Neural cell (in vitro differentiated cells): ENCODE data around the gene MAML3. TPM values are rescaled to one million over a fixed set of nuclear protein-coding genes. Genes with fewer than 3 reads are reported as not detected.

Source experiments
- H2AFZ ChIP-seq: fragments of 200-600, 300-800 bp; sonication (generic), shearing (Covaris generic); 2 replicates; pipeline ENCODE4 v1.6.0; 2014; ENCODE audit warnings: low read depth, mild to moderate bottlenecking, antibody characterized with exemption, low read length, moderate library complexity
- H3F3A ChIP-seq: fragments of 200-600 bp; shearing (Covaris generic); 2 replicates; pipeline ENCODE4 v1.6.1; 2016; ENCODE audit warnings: mild to moderate bottlenecking, moderate library complexity, mixed read lengths, antibody characterized with exemption, low read length; ENCODE audit not compliant: insufficient read depth, poor library complexity, severe bottlenecking
- H3K27ac ChIP-seq: fragments of 200-600, 300-800 bp; sonication (generic), shearing (Covaris generic); 2 replicates; pipeline ENCODE4 v1.5.1; 2014; ENCODE audit warnings: mild to moderate bottlenecking, low read length, moderate library complexity
- H3K27me3 ChIP-seq: fragments of 300-800, 200-600 bp; sonication (generic), shearing (Covaris generic); 2 replicates; pipeline ENCODE4 v1.6.0; 2014; ENCODE audit warnings: mild to moderate bottlenecking, low read depth, low read length, moderate library complexity; ENCODE audit not compliant: insufficient read depth
- H3K36me3 ChIP-seq: fragments of 300-800, 200-600 bp; sonication (generic), shearing (Covaris generic); 2 replicates; pipeline ENCODE4 v1.5.1; 2014; ENCODE audit warnings: mild to moderate bottlenecking, antibody characterized with exemption, low read length, moderate library complexity; ENCODE audit not compliant: insufficient read depth
- H3K4me2 ChIP-seq: fragments of 300-800, 200-600 bp; sonication (generic), shearing (Covaris generic); 2 replicates; pipeline ENCODE4 v1.6.0; 2014; ENCODE audit warnings: mild to moderate bottlenecking, low read length
- H3K4me3 ChIP-seq: fragments of 300-800, 200-600 bp; sonication (generic), shearing (Covaris generic); 2 replicates; pipeline ENCODE4 v1.5.1; 2014; ENCODE audit warnings: mild to moderate bottlenecking, low read length, moderate library complexity
- H3K79me2 ChIP-seq: fragments of 200-600 bp; shearing (Covaris generic); replicated peaks from 2 replicates; pipeline ENCODE4 v1.6.0; 2014; ENCODE audit warnings: mild to moderate bottlenecking, low read length, moderate library complexity; ENCODE audit not compliant: insufficient read depth
- H3K9ac ChIP-seq: fragments of 300-800, 200-600 bp; sonication (generic), shearing (Covaris generic); 2 replicates; pipeline ENCODE4 v1.6.1; 2016; ENCODE audit warnings: mild to moderate bottlenecking, low read length, mixed read lengths
- H3K9me2 ChIP-seq: fragments of 200-600 bp; shearing (Covaris generic); 2 replicates; pipeline ENCODE4 v1.6.1; 2016; ENCODE audit warnings: mild to moderate bottlenecking, low read length, mixed read lengths; ENCODE audit not compliant: insufficient read depth
- H3K9me3 ChIP-seq: fragments of 200-600, 300-800 bp; sonication (generic), shearing (Covaris generic); 2 replicates; pipeline ENCODE4 v1.6.1; 2016; ENCODE audit warnings: mild to moderate bottlenecking, mixed run types, low read length, moderate library complexity, mixed read lengths
- H4K20me1 ChIP-seq: fragments of 200-600 bp; shearing (Covaris generic); 2 replicates; pipeline ENCODE4 v1.6.1; 2016; ENCODE audit warnings: mild to moderate bottlenecking, mixed run types; ENCODE audit not compliant: insufficient read depth
- CTCF ChIP-seq: fragments of 450-650 bp; IDR thresholded peaks from 2 replicates; pipeline ENCODE4 v1.5.1; 2014; ENCODE audit warnings: antibody characterized with exemption, mild to moderate bottlenecking, moderate library complexity; ENCODE audit not compliant: poor library complexity, severe bottlenecking
- EP300 ChIP-seq: fragments of 450-650 bp; conservative IDR thresholded peaks from 2 replicates; pipeline ENCODE4 v1.6.1; 2014; ENCODE audit warnings: antibody characterized with exemption, mild to moderate bottlenecking, moderate library complexity; ENCODE audit not compliant: poor library complexity, severe bottlenecking
- EZH2 ChIP-seq: fragments of 200-600, 300-800 bp; shearing (Covaris generic), sonication (generic); IDR thresholded peaks from 2 replicates; pipeline ENCODE4 v1.6.1; 2014; ENCODE audit warnings: antibody characterized with exemption, low read length, borderline replicate concordance, mild to moderate bottlenecking; ENCODE audit not compliant: insufficient read depth, poor library complexity, severe bottlenecking
- MXI1 ChIP-seq: fragments of 450-650 bp; conservative IDR thresholded peaks from 2 replicates; pipeline ENCODE4 v1.6.1; 2014; ENCODE audit warnings: antibody characterized with exemption, mild to moderate bottlenecking; ENCODE audit not compliant: poor library complexity, severe bottlenecking
- POLR2AphosphoS5 ChIP-seq: IDR thresholded peaks from 2 replicates; pipeline ENCODE4 v1.6.1; 2012
- RAD21 ChIP-seq: fragments of 450-650 bp; conservative IDR thresholded peaks from 2 replicates; pipeline ENCODE4 v1.6.1; 2014; ENCODE audit warnings: antibody characterized with exemption, mild to moderate bottlenecking, moderate library complexity
- REST ChIP-seq: IDR thresholded peaks from 2 replicates; pipeline ENCODE4 v1.6.1; 2012; ENCODE audit warnings: borderline replicate concordance
- SMC3 ChIP-seq: fragments of 450-650 bp; conservative IDR thresholded peaks from 2 replicates; pipeline ENCODE4 v1.6.1; 2014; ENCODE audit warnings: antibody characterized with exemption, mild to moderate bottlenecking, moderate library complexity; ENCODE audit not compliant: poor library complexity
- TAF1 ChIP-seq: IDR thresholded peaks from 2 replicates; pipeline ENCODE4 v1.6.1; 2012; ENCODE audit warnings: low read depth
- polyA plus RNA-seq: library from polyadenylated mRNA; depleted of rRNA; stranded (reverse); fragments of >200 nt; gene quantifications from 2 replicates; pipeline ENCODE4 v1.2.3, GENCODE V29; 2014

MAML3 gene
- polyA plus RNA-seq, 1 donor from 2014 or later: 10.2 TPM

DNA sequence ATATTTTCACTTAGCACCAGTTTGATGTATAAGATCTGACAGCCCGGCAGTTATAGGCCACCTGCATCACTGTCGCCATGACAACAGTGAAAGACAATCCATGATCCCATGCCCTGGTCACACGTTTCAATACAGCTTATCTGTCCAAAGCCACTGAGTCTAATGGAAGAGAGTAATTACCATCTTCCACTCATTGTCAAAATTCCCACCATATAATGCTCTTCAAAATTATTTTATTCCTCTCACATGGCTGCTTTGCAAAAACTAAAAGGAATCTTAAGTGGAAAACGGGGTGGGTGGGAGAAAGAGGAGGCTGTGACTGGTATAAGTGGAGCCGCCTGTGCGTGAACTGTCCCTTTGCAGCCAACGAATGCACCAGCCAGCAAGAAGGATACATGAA is 44.2 kb downstream of the MAML3 start:
- Histone ChIP-seq H3K9me3 (no peaks in the 10 kb centered on the region), H3K27ac (peak overlapping the region; percentile 89), H3F3A (peaks cover 6% of the 10 kb centered on the region), H4K20me1 (no peaks in the 10 kb centered on the region), H3K36me3 (no peaks in the 10 kb centered on the region), H3K9me2 (no peaks in the 10 kb centered on the region), H3K27me3 (no peaks in the 10 kb centered on the region), H2AFZ (no peak overlapping the region), H3K9ac (peak overlapping the region; percentile 55), H3K4me3 (peak overlapping the region; percentile 57), H3K79me2 (peaks cover 19% of the 10 kb centered on the region), H3K4me2 (peak overlapping the region; percentile 88)
- TF ChIP-seq EZH2: no peak
- peak; percentile 31 for TF ChIP-seq SMC3
- TF ChIP-seq EP300: peak; percentile 95
- TF ChIP-seq POLR2AphosphoS5: peak; percentile 87
- TF ChIP-seq RAD21: peak; percentile 36
- peak; percentile 97 for TF ChIP-seq REST
- TF ChIP-seq MXI1: peak; percentile 73
- no peak for TF ChIP-seq TAF1

GRCh38 chr4:140109292-140109691 is 44.7 kb downstream of the MAML3 start:
- peak overlapping the region; percentile 55 for H3K9ac ChIP-seq
- TF ChIP-seq EZH2 (no peak), RAD21 (peak; percentile 24)
- peak overlapping the region; percentile 89 for H3K27ac ChIP-seq
- H3K36me3 ChIP-seq: no peaks in the 10 kb centered on the region
- H3K4me3 ChIP-seq: peak overlapping the region; percentile 57
- no peaks in the 10 kb centered on the region for H3K9me3 ChIP-seq
- H3F3A ChIP-seq: peaks cover 6% of the 10 kb centered on the region
- H3K27me3 ChIP-seq: no peaks in the 10 kb centered on the region
- peaks cover 17% of the 10 kb centered on the region for H3K79me2 ChIP-seq
- peak overlapping the region; percentile 88 for H3K4me2 ChIP-seq
- H3K9me2 ChIP-seq: no peaks in the 10 kb centered on the region
- H4K20me1 ChIP-seq: no peaks in the 10 kb centered on the region
- H2AFZ ChIP-seq: no peak overlapping the region

DNA sequence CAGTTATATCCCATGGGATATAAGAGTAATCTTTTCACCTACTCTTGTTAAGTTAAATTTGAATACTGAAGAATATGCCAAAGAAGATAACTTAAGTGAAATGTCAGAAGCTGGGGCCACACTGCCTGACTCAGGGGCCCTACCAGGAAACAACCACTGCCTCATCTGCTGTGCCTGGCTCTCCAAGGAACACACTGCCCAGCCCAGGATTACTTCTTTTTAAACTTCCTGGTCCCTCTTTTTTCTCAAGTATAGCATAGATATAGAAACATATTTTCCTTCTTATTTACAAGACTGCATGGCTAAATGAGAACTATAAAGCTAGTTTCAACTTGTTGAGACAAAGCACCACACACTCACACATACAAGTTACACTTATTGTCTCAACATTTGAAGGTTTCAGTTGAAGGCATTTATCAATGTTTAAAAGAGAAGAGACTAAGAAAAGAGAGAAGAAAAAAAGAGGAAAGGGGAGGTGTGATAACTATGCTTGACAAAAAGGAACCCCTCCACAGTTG is 45.2 kb downstream of the MAML3 start:
- Histone ChIP-seq H3K79me2 (peaks cover 14% of the 10 kb centered on the region), H4K20me1 (no peaks in the 10 kb centered on the region), H3K9me3 (no peaks in the 10 kb centered on the region), H2AFZ (no peak overlapping the region), H3F3A (peaks cover 6% of the 10 kb centered on the region), H3K9me2 (no peaks in the 10 kb centered on the region), H3K9ac (peak overlapping the region; percentile 55), H3K36me3 (no peaks in the 10 kb centered on the region), H3K27me3 (no peaks in the 10 kb centered on the region), H3K4me2 (peak overlapping the region; percentile 88), H3K4me3 (peak overlapping the region; percentile 57), H3K27ac (peak overlapping the region; percentile 89)
- TF ChIP-seq MXI1 (no peak), TAF1 (no peak), POLR2AphosphoS5 (no peak), REST (no peak), RAD21 (no peak), CTCF (no peak), EZH2 (no peak), SMC3 (no peak), EP300 (no peak)
